K562 (cell line): Measurements from ENCODE around the gene GPR78. TPM values are rescaled to one million over a fixed set of nuclear protein-coding genes. Genes with fewer than 3 reads are reported as not detected.
A peak's percentile ranks its signal among the peaks of the same experiment; 100 is the strongest.

ENCODE experiments used
- CCNT2 ChIP-seq: IDR thresholded peaks from 2 replicates; pipeline ENCODE4 v1.6.1; 2011; ENCODE audit warnings: borderline replicate concordance, low read depth, mild to moderate bottlenecking, moderate library complexity, mixed read lengths, low read length; ENCODE audit not compliant: insufficient read length; ENCODE audit errors: extremely low read depth
- CHD7 ChIP-seq: fragments of 200-600 bp; sonication (generic); IDR thresholded peaks from one replicate; pipeline ENCODE4 v1.6.1; 2012; ENCODE audit warnings: mild to moderate bottlenecking, low read depth, low read length, inconsistent platforms
- FUS ChIP-seq: fragments of 200-400 bp; formaldehyde crosslinking; optimal IDR thresholded peaks from 2 replicates; pipeline ENCODE3; 2017; ENCODE audit warnings: low read depth, low read length
- HDAC6 ChIP-seq: IDR thresholded peaks from 2 replicates; pipeline ENCODE4 v1.6.1; 2012; ENCODE audit warnings: low read depth, mild to moderate bottlenecking, control low read depth, inconsistent platforms, low read length, moderate library complexity
- HES1 ChIP-seq: fragments of 450-650 bp; IDR thresholded peaks from 2 replicates; pipeline ENCODE4 v1.6.1; 2016; ENCODE audit warnings: low read depth, mild to moderate bottlenecking, moderate library complexity
- MNT ChIP-seq, 2 experiments: fragments of 450-650 bp; conservative IDR thresholded peaks; 2 replicates each; pipeline ENCODE4 v1.6.1; 2017; ENCODE audit warnings: mild to moderate bottlenecking in 2 of 2, moderate library complexity in 2 of 2
- NR2C1 ChIP-seq, 2 experiments: fragments of 450-650 bp; IDR thresholded peaks; 2 replicates each; pipeline ENCODE4 v1.6.1; 2017; ENCODE audit warnings: mild to moderate bottlenecking in 2 of 2, antibody characterized with exemption in 1 of 2, inconsistent platforms in 1 of 2, missing compliant biosample characterization in 1 of 2, missing genetic modification characterization in 1 of 2
- PHTF2 ChIP-seq: fragments of 250-450 bp; sonication (Bioruptor Pico); IDR thresholded peaks from 2 replicates; pipeline ENCODE4 v1.5.0; 2021; ENCODE audit warnings: mild to moderate bottlenecking
- POLR2G ChIP-seq: fragments of 200-400 bp; formaldehyde crosslinking; IDR thresholded peaks from 2 replicates; pipeline ENCODE4 v1.6.1; 2017; ENCODE audit warnings: low read depth, mild to moderate bottlenecking, antibody characterized with exemption, low read length, moderate library complexity
- POU5F1 ChIP-seq: fragments of 150-350 bp; IDR thresholded peaks from 2 replicates; pipeline ENCODE4 v1.6.1; 2014; ENCODE audit warnings: borderline replicate concordance, low read length, low read depth, mild to moderate bottlenecking; ENCODE audit not compliant: partially characterized antibody
- SLC30A9 ChIP-seq: fragments of 250-450 bp; sonication (Bioruptor Pico); IDR thresholded peaks from 2 replicates; pipeline ENCODE4 v1.8.0; 2022; ENCODE audit warnings: mild to moderate bottlenecking, moderate library complexity
- ZNF134 ChIP-seq: fragments of 250-450 bp; sonication (Bioruptor Pico); conservative IDR thresholded peaks from 2 replicates; pipeline ENCODE4 v1.4.0; 2020
- polyA plus RNA-seq, 8 experiments: library from polyadenylated mRNA; depleted of rRNA in 4 of 8; stranded (reverse) in 5 of 8; unstranded in 3 of 8; fragments of >200 nt; fragmentation: Nextera tagmentation in 2 of 8; fragmentation: Illumina TruSeq in 1 of 8; extraction: Ambion mirVana in 2 of 8; extraction: Trizol in 1 of 8; gene quantifications; 2 replicates each; pipeline versions ENCODE4 v1.2.1 to v1.2.3, GENCODE V29; 2011 to 2014; ENCODE audit warnings: inconsistent platforms in 1 of 8, missing spikeins in 1 of 8
- total RNA-seq, 7 experiments: library from RNA; depleted of rRNA in 6 of 7; stranded (reverse); fragments of >200 nt in 6 of 7; fragmentation: Illumina TruSeq in 2 of 7; extraction: Trizol in 2 of 7; gene quantifications; 2 replicates each; pipeline versions ENCODE4 v1.2.1 to v1.2.3, GENCODE V29; 2011 to 2021; ENCODE audit warnings: low replicate concordance in 1 of 7

The GPR78 gene
- total and polyA plus RNA-seq, 9 of the 15 experiments (the other 6 are each of a cell fraction or from before 2014, with no cell fraction given): 0.04 to 0.13 (median 0.07) TPM; not detected in 4

GRCh38 chr4:8594097-8595038, 14.2 kb downstream of the GPR78 start (continued):
- no peak for TF ChIP-seq FUS
- TF ChIP-seq SLC30A9 (CRISPR knock-in tag): no peak
- TF ChIP-seq POU5F1: no peak
- no peak for TF ChIP-seq ZNF134 (CRISPR knock-in tag)
- no peak for TF ChIP-seq CHD7
- TF ChIP-seq HDAC6: no peak
- TF ChIP-seq POLR2G: no peak
- TF ChIP-seq HES1: no peak
- TF ChIP-seq MNT (conservative IDR thresholded peaks at IDR 0.05): no peak
- TF ChIP-seq NR2C1 (IDR thresholded peaks at IDR 0.05): no peak
- TF ChIP-seq NR2C1 (tag; IDR thresholded peaks at IDR 0.05): 0 out of 2 replicates have a peak, but pooled peaks have one; percentile 32
- TF ChIP-seq CCNT2: no peak
- no peak for TF ChIP-seq PHTF2
